ENCODE measurements around the gene PPAT. TPM values are rescaled to one million over a fixed set of nuclear protein-coding genes. Genes with fewer than 3 reads are reported as not detected.

The PPAT gene
- total RNA-seq, 1 experiment from 2014 or later, result 38.3 TPM

DNA sequence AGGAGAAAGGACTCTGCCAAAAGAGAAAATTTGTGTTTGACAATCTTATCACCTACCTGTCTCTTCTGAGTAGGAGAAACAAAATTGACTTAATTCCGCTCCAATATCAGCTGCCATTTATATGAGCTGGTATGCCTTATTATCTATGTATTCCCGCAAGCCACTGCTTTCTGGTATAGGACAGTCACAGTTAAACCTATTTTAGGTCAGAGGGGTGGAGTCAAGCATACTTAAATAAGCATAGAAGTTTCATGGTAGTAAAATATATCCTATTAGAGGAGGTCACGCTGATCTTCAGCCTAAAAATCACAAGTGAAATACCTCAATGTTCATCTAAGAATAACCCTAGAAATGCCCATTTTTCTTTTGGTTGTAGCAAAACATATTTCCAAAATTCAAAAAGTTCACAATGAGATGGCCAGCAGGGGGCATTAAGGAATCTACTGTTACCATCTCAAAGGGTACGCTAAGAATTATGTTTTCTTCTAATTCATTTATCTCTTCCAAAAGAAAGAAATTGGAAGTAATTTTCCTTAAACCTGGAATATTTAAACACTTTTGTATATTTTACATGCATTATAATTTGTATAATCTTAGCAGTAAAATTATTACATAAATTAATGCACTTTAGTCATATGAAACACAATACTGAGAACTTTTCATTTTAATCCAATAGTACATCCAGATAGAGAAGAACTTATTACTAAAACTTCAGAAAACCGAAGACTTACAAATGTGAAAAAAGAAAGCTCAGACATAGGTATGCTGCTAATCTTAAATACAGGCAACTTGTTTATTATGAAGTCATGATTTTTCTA is 10.5 kb downstream of the PPAT start:
- ATAC-seq (no peak), DNase-seq (ENCODE audit: low read depth, low spot score) (no peak)
- Histone ChIP-seq H3K27me3 (ENCODE audit: control insufficient read depth, insufficient read depth, low read length) (no peaks in the 10 kb centered on the region), H3K9me3 (ENCODE audit: control insufficient read depth, insufficient read depth, low read depth, low read length) (no peaks in the 10 kb centered on the region), H3K4me3 (ENCODE audit: low read depth in 2 of 2, low read length in 2 of 2) (no peak overlapping the region), H3K36me3 (ENCODE audit: control insufficient read depth, insufficient read depth, low read length) (no peaks in the 10 kb centered on the region; the same call in 1 of the 2 replicates), H3K4me1 (ENCODE audit: control insufficient read depth, insufficient read depth, low read length) (no peaks in the 10 kb centered on the region), H3K27ac (ENCODE audit: low read length) (no peak overlapping the region)
- TF ChIP-seq, protein P1, sequence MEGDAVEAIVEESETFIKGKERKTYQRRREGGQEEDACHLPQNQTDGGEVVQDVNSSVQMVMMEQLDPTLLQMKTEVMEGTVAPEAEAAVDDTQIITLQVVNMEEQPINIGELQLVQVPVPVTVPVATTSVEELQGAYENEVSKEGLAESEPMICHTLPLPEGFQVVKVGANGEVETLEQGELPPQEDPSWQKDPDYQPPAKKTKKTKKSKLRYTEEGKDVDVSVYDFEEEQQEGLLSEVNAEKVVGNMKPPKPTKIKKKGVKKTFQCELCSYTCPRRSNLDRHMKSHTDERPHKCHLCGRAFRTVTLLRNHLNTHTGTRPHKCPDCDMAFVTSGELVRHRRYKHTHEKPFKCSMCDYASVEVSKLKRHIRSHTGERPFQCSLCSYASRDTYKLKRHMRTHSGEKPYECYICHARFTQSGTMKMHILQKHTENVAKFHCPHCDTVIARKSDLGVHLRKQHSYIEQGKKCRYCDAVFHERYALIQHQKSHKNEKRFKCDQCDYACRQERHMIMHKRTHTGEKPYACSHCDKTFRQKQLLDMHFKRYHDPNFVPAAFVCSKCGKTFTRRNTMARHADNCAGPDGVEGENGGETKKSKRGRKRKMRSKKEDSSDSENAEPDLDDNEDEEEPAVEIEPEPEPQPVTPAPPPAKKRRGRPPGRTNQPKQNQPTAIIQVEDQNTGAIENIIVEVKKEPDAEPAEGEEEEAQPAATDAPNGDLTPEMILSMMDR (IDR thresholded peaks at IDR 0.05), result peak; percentile 60; the same call in 1 of the 2 replicates
- no peak for TF ChIP-seq SIN3A (IDR thresholded peaks at IDR 0.05; ENCODE audit: borderline replicate concordance, insufficient read depth, low read depth, low read length)
- POLR2A ChIA-PET, result no interaction called here
- intact Hi-C loops (cut with micrococcal nuclease; ENCODE audit: unreplicated experiment), result no loop called here
- BruUV-seq (replicated peaks), result no TSS peak
- in situ Hi-C loops (cut with HindIII; ENCODE audit: low pct_unique_long_range_greater_than_20kb, low sequenced_read_pairs), result no loop called here
- CTCF ChIA-PET, result no interaction called here

DNA sequence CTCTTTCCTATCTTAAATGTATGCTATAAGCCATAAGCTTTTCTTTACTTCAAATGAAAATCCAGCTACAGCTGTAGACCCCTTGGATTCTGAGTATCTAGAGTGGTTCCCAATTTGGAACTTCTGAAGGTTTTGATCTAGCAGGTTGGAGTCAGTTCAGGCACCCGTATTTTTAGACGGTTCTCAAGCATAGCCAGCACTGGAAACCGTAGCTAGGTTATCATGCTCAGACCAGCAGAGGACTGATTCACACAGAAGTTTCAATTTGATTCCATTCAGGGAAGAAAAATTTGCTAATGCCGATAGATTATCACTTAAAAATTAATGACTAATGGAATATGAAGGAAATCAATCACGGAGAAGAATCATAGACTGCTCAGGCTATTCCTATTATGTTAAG is 11.2 kb downstream of the PPAT start:
- no peak for DNase-seq (ENCODE audit: low read depth, low spot score)
- no peaks in the 10 kb centered on the region; the same call in 1 of the 2 replicates for H3K36me3 ChIP-seq (ENCODE audit: control insufficient read depth, insufficient read depth, low read length)
- TF ChIP-seq SIN3A (IDR thresholded peaks at IDR 0.05; ENCODE audit: borderline replicate concordance, insufficient read depth, low read depth, low read length) (no peak), POLR2AphosphoS5 (IDR thresholded peaks at IDR 0.05; ENCODE audit: low read depth, low read length) (no peak), TCF7L2 (IDR thresholded peaks at IDR 0.05; ENCODE audit: low read depth, low read length) (no peak)
- TF ChIP-seq, protein P2, sequence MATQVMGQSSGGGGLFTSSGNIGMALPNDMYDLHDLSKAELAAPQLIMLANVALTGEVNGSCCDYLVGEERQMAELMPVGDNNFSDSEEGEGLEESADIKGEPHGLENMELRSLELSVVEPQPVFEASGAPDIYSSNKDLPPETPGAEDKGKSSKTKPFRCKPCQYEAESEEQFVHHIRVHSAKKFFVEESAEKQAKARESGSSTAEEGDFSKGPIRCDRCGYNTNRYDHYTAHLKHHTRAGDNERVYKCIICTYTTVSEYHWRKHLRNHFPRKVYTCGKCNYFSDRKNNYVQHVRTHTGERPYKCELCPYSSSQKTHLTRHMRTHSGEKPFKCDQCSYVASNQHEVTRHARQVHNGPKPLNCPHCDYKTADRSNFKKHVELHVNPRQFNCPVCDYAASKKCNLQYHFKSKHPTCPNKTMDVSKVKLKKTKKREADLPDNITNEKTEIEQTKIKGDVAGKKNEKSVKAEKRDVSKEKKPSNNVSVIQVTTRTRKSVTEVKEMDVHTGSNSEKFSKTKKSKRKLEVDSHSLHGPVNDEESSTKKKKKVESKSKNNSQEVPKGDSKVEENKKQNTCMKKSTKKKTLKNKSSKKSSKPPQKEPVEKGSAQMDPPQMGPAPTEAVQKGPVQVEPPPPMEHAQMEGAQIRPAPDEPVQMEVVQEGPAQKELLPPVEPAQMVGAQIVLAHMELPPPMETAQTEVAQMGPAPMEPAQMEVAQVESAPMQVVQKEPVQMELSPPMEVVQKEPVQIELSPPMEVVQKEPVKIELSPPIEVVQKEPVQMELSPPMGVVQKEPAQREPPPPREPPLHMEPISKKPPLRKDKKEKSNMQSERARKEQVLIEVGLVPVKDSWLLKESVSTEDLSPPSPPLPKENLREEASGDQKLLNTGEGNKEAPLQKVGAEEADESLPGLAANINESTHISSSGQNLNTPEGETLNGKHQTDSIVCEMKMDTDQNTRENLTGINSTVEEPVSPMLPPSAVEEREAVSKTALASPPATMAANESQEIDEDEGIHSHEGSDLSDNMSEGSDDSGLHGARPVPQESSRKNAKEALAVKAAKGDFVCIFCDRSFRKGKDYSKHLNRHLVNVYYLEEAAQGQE (IDR thresholded peaks at IDR 0.05; ENCODE audit: insufficient read depth in 1 of 2, low read depth in 2 of 2, low read length in 1 of 2), result no peak
- TF ChIP-seq, protein P1 (IDR thresholded peaks at IDR 0.05), result no peak
- in situ Hi-C loops (cut with HindIII; ENCODE audit: low pct_unique_long_range_greater_than_20kb, low sequenced_read_pairs) (no loop called here), intact Hi-C loops (cut with micrococcal nuclease; ENCODE audit: unreplicated experiment) (no loop called here)
- POLR2A ChIA-PET, result no interaction called here
- ATAC-seq, result no peak
- CTCF ChIA-PET, result interaction anchor here (1.0 kb wide), 1 partner anchor 10 kb away, joined by 3 read pairs; no protein-coding TSS in a partner anchor
- no peak overlapping the region for H3K27ac ChIP-seq (ENCODE audit: low read length)
- H3K9me3 ChIP-seq (ENCODE audit: control insufficient read depth, insufficient read depth, low read depth, low read length), result no peaks in the 10 kb centered on the region
- no peak overlapping the region for H3K4me3 ChIP-seq (ENCODE audit: low read depth in 2 of 2, low read length in 2 of 2)
- H3K4me1 ChIP-seq (ENCODE audit: control insufficient read depth, insufficient read depth, low read length), result no peaks in the 10 kb centered on the region
- H3K27me3 ChIP-seq (ENCODE audit: control insufficient read depth, insufficient read depth, low read length), result no peaks in the 10 kb centered on the region
- BruUV-seq (replicated peaks), result no TSS peak
